ENCODE measurements around the gene CLDN15. TPM values are rescaled to one million over a fixed set of nuclear protein-coding genes. Genes with fewer than 3 reads are reported as not detected.
"Not testable (repeated sequence)": the region's sequence is repeated elsewhere in the genome, so short reads cannot be mapped to it uniquely, and the experiment has no call there.

Gene CLDN15
- total RNA-seq, 2 donors from 2014 or later: 9.2 to 17.4 TPM

- H3K4me3 ChIP-seq: no peak overlapping the region
- H3K36me3 ChIP-seq: peaks cover 3 to 4% of the 10 kb centered on the region in 2 donors
- DNase-seq (ENCODE audit: low spot score): no peak
- H3K27me3 ChIP-seq (replicated peaks; ENCODE audit: insufficient read depth): peaks cover 3% of the 10 kb centered on the region
- no peaks in the 10 kb centered on the region for H3K9me3 ChIP-seq
- no peak overlapping the region for H3K27ac ChIP-seq
- no peaks in the 10 kb centered on the region for H3K4me1 ChIP-seq (replicated peaks)
- TF ChIP-seq POLR2A (IDR thresholded peaks at IDR 0.05) (no peak), CTCF (IDR thresholded peaks at IDR 0.05) (no peak), POLR2AphosphoS5 (IDR thresholded peaks at IDR 0.05) (no peak)
- WGBS: 90% methylated on average over 17 of the region's 17 CpGs
- intact Hi-C loops (cut with DNase I): no loop called here
Measured at GRCh38 chr7:101207459-101207858, 30.1 kb downstream of the CLDN15 start.

- Histone ChIP-seq H3K27me3 (replicated peaks; ENCODE audit: insufficient read depth) (peaks cover 11% of the 10 kb centered on the region), H3K9me3 (no peaks in the 10 kb centered on the region), H3K4me3 (no peak overlapping the region), H3K4me1 (replicated peaks) (peaks cover 5% of the 10 kb centered on the region), H3K36me3 (peaks cover 0 to 2% of the 10 kb centered on the region in 2 donors), H3K27ac (no peak overlapping the region)
- DNase-seq (ENCODE audit: low spot score): no peak
- WGBS: 93% methylated on average over 19 of the region's 19 CpGs
- intact Hi-C loops (cut with DNase I): no loop called here
- TF ChIP-seq POLR2AphosphoS5 (IDR thresholded peaks at IDR 0.05) (no peak), POLR2A (IDR thresholded peaks at IDR 0.05) (no peak), CTCF (IDR thresholded peaks at IDR 0.05) (no peak)
Measured at GRCh38 chr7:101206665-101207042, 30.9 kb downstream of the CLDN15 start.

DNA sequence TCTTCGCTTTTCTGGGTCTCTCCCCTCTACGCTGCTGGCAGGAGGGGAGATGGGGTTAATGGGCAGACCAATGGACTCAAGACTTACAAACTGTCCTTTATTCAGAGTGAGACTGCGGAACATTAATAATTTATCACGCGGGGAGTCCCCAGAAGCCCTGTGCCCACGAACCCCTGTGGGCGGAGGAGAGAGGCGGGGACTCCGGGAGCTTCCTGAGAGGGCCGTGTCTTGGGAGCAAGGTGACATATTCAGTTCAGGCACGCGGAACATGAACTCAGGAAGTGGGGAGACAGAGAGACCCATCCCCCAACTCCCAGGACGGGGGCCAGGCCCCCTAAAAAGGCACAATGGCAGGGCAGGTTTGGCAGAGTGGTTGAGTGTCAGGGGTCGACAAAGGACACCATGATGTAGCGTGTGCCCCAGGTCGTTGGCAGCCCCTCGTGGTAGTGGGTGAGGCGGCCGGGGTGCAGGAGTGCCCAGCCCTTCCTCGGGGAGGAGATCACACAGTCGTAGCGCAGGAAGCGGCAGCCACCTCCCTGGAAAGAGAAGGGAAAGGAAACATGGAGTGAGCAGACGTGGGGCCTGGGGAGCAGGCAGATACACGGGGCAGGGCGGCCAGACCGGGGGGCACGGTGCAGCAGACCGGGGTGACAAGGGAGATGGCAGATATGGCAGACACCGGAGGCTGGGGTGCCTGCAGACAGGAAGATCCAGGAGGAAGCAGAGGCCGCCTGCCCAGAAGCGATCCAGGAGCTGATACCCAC lies 31.5 kb downstream of the CLDN15 start:
- Histone ChIP-seq H3K4me3 (no peak overlapping the region), H3K27me3 (replicated peaks; ENCODE audit: insufficient read depth) (peaks cover 14% of the 10 kb centered on the region), H3K36me3 (no peaks in the 10 kb centered on the region), H3K27ac (no peak overlapping the region), H3K4me1 (replicated peaks) (peaks cover 5% of the 10 kb centered on the region), H3K9me3 (no peaks in the 10 kb centered on the region)
- 79% methylated on average over 32 of the region's 32 CpGs for WGBS
- intact Hi-C loops (cut with DNase I): no loop called here
- no peak for DNase-seq (ENCODE audit: low spot score)
- TF ChIP-seq POLR2AphosphoS5 (IDR thresholded peaks at IDR 0.05) (no peak), POLR2A (IDR thresholded peaks at IDR 0.05) (no peak), CTCF (IDR thresholded peaks at IDR 0.05) (no peak)

DNA sequence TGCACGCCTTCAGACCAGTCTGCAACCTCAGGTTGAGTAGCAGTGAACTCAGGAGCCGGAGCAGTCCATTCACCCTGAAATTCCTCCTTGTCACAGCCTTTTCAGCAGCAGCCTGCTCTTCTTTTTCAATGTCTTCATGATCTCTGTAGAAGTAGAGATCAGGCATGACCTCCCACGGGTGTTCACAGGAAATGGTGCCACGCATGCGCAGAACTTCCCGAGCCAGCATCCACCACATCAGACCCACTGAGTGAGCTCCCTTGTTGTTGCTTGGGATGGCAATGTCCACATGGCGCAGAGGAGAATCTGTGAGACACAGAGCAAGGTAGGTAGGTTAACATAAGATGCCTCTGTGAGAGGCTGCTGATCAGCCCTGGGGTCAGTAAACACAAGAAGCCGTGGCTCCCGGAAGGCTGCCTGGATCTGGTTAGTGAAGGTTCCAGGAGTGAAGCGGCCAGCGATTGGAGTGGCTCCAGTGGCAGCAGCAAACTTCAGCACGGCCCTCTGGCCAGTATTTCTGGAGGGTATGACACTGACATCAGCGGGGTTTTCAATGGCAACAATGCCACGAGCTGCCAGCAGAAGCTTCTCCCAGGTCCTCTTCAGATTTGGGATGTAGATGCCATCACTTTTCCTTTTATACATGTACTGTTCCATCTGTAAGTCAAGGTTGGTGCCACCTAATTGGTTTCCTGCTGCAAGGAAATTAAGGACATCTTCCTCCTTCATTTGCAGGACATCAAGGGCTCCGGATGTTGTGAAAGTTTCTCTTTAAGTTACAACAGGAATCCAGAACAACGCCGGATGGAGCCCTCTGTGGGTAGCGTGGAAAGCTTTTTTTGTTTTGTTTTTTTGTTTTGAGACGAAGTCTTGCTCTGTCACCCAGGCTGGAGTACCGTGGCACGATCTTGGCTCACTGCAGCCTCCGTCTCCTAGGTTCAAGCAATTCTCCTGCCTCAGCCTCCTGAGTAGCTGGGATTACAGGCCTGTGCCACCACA lies 33.6 kb downstream of the CLDN15 start:
- H3K36me3 ChIP-seq; H3K4me1 ChIP-seq (replicated peaks); H3K4me3 ChIP-seq; intact Hi-C loops (cut with DNase I); H3K27ac ChIP-seq; DNase-seq (ENCODE audit: low spot score); H3K9me3 ChIP-seq: not testable (repeated sequence)
- H3K27me3 ChIP-seq (replicated peaks; ENCODE audit: insufficient read depth): peaks cover 14% of the 10 kb centered on the region
- 73% methylated on average over 22 of the region's 22 CpGs for WGBS

GRCh38 chr7:101202603-101202918 lies 35.0 kb downstream of the CLDN15 start:
- peaks cover 14% of the 10 kb centered on the region for H3K27me3 ChIP-seq (replicated peaks; ENCODE audit: insufficient read depth)
- no peaks in the 10 kb centered on the region for H3K36me3 ChIP-seq
- H3K9me3 ChIP-seq: no peaks in the 10 kb centered on the region
- intact Hi-C loops (cut with DNase I): no loop called here
- H3K4me1 ChIP-seq (replicated peaks): peaks cover 5% of the 10 kb centered on the region
- DNase-seq (ENCODE audit: low spot score): no peak
- no peak overlapping the region for H3K4me3 ChIP-seq
- TF ChIP-seq CTCF (IDR thresholded peaks at IDR 0.05) (no peak), POLR2AphosphoS5 (IDR thresholded peaks at IDR 0.05) (no peak), POLR2A (IDR thresholded peaks at IDR 0.05) (no peak)
- 83% methylated on average over 5 of the region's 5 CpGs for WGBS
- H3K27ac ChIP-seq: no peak overlapping the region

All from prostate gland (tissue), 2 donors.